ENCODE measurements around the gene RECQL5.

- TF ChIP-seq ELF4 (IDR thresholded peaks at IDR 0.05) (no peak), BHLHE40 (IDR thresholded peaks at IDR 0.05; ENCODE audit: borderline replicate concordance) (no peak), ZNF384 (IDR thresholded peaks at IDR 0.05) (no peak), SUZ12 (IDR thresholded peaks at IDR 0.05) (no peak)
These were observed 33.2 kb downstream of the RECQL5 start for GRCh38 chr17:75633486-75634375.

Measured in HEK293T (cell line).